Epithelial cell of proximal tubule (primary cell): ENCODE results near the gene CBFA2T3. TPM values are rescaled to one million over a fixed set of nuclear protein-coding genes. Genes with fewer than 3 reads are reported as not detected.

Experiments
- DNase-seq: peaks from one replicate; pipeline ENCODE4 v3.0.0-alpha.2; 2011; ENCODE audit warnings: low read depth
- H3K4me3 ChIP-seq: 2 replicates; pipeline ENCODE4 v1.5.1; 2011; ENCODE audit warnings: low read depth, mild to moderate bottlenecking, low read length
- CTCF ChIP-seq: conservative IDR thresholded peaks from 2 replicates; pipeline ENCODE4 v1.5.1; 2012; ENCODE audit warnings: low read depth, mild to moderate bottlenecking, low read length
- total RNA-seq: library from RNA; depleted of rRNA; stranded (reverse); fragments of >200 nt; gene quantifications from 2 replicates; pipeline ENCODE4 v1.2.3, GENCODE V29; 2015

CBFA2T3 gene
- total RNA-seq, 1 donor from 2014 or later = 0.86 TPM

GRCh38 chr16:88945473-88945872, 31.5 kb downstream of the CBFA2T3 start:
- TF ChIP-seq CTCF = no peak
- DNase-seq = no peak
- H3K4me3 ChIP-seq = no peak overlapping the region

- DNase-seq = no peak
- H3K4me3 ChIP-seq = no peak overlapping the region
- no peak for TF ChIP-seq CTCF
Measured at GRCh38 chr16:88943741-88944140, 33.3 kb downstream of the CBFA2T3 start.

- TF ChIP-seq CTCF = no peak
- H3K4me3 ChIP-seq = no peak overlapping the region
- DNase-seq = no peak
Measured at GRCh38 chr16:88943131-88943664, 33.8 kb downstream of the CBFA2T3 start.

- H3K4me3 ChIP-seq = no peak overlapping the region
- peak; percentile 54 for TF ChIP-seq CTCF
- no peak for DNase-seq
Measured at GRCh38 chr16:88941913-88942909, 34.8 kb downstream of the CBFA2T3 start.

GRCh38 chr16:88940862-88941817, 35.9 kb downstream of the CBFA2T3 start:
- TF ChIP-seq CTCF = no peak
- no peak for DNase-seq
- H3K4me3 ChIP-seq = no peak overlapping the region

- no peak for DNase-seq
- no peak overlapping the region for H3K4me3 ChIP-seq
- no peak for TF ChIP-seq CTCF
Measured at GRCh38 chr16:88939972-88940861, 36.8 kb downstream of the CBFA2T3 start.
